ENCODE data around the gene VCL.

DNA sequence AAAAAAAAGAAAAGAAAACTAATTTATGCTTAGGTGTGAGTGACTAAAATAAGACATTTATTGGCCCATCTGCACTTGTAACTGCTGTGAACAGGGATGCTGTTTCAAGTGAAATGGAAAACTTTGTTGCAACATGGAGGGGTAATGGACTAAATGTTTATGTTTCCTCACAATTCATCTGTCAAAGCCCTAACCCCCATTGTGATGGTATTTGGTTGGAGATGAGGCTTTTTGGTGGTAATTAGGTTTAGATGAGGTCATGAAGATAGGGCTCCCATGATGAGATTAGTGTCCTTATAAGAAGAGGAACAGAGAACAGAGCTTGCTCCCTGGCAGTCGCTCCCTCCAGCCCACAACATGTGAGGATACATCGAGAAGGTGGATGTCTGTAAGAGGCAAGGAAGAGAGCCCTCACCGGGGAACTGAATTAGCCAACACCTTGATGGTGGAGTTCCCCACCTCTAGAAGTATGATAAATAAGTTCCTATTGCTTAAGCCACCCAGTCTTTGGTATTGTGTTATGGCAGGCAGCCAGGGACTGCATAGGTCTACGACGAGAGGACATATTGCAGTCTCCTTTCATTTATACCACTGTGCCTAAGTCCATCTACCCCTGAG is 28.6 kb upstream of the VCL start:
- TF ChIP-seq, protein P1, sequence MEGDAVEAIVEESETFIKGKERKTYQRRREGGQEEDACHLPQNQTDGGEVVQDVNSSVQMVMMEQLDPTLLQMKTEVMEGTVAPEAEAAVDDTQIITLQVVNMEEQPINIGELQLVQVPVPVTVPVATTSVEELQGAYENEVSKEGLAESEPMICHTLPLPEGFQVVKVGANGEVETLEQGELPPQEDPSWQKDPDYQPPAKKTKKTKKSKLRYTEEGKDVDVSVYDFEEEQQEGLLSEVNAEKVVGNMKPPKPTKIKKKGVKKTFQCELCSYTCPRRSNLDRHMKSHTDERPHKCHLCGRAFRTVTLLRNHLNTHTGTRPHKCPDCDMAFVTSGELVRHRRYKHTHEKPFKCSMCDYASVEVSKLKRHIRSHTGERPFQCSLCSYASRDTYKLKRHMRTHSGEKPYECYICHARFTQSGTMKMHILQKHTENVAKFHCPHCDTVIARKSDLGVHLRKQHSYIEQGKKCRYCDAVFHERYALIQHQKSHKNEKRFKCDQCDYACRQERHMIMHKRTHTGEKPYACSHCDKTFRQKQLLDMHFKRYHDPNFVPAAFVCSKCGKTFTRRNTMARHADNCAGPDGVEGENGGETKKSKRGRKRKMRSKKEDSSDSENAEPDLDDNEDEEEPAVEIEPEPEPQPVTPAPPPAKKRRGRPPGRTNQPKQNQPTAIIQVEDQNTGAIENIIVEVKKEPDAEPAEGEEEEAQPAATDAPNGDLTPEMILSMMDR (IDR thresholded peaks at IDR 0.05) = no peak
- TF ChIP-seq POLR2A (IDR thresholded peaks at IDR 0.05) (no peak), EP300 (IDR thresholded peaks at IDR 0.05; ENCODE audit: low read depth) (no peak)

Data from transverse colon (tissue), 3 donors.